ENCODE measurements around the gene SAA2.

GRCh38 chr11:18222814-18223421 lies 25.6 kb downstream of the SAA2 start:
- TF ChIP-seq CTCF (IDR thresholded peaks at IDR 0.05; ENCODE audit: borderline replicate concordance, extremely low read depth, low read length, poor library complexity, severe bottlenecking) (no peak), EZH2 (IDR thresholded peaks at IDR 0.05; ENCODE audit: borderline replicate concordance, low read depth, low read length, severe bottlenecking) (no peak)

All from DND-41 (cell line).